HepG2 (cell line): ENCODE measurements around the gene RPH3AL. TPM values are rescaled to one million over a fixed set of nuclear protein-coding genes. Genes with fewer than 3 reads are reported as not detected.

ENCODE experiments used
- ATAC-seq: fragments of 200-7000 bp; cut with Tn5 transposase; 3 replicates; pipeline ENCODE4 v1.9.1; 2020; ENCODE audit warnings: mild to moderate bottlenecking, moderate library complexity
- BruUV-seq: library from RNA; stranded (reverse); fragments of 400-500 nt; replicated peaks from 2 replicates; lab custom pipeline; 2021; lab: Mats Ljungman, UMichigan
- CTCF ChIA-PET: fragments of 300-600 bp; formaldehyde crosslinking; extraction: SDS; loops from one replicate; lab custom pipeline; 2021; ENCODE audit warnings: low total read pairs, inconsistent platforms, low intra/inter-chr PET ratio; lab: Yijun Ruan, JAX
- POLR2A ChIA-PET: fragments of 350-600 bp; sonication (Branson Sonifier 250); formaldehyde crosslinking; loops from one replicate; lab custom pipeline; 2020; ENCODE audit warnings: antibody characterized with exemption, inconsistent platforms; lab: Yijun Ruan, JAX
- DNase-seq: peaks from one replicate; pipeline ENCODE4 v3.0.0-alpha.2; 2015; ENCODE audit warnings: low spot score
- FAIRE-seq: peaks from 3 replicates; lab custom pipeline; 2011; peaks lifted over from hg19 to GRCh38; lab: Jason Lieb, UNC
- H2AFZ ChIP-seq: one replicate; pipeline ENCODE4 v1.6.1; 2011; ENCODE audit warnings: low read length, inconsistent platforms
- H3K27ac ChIP-seq: fragments of 300-600 bp; 3 replicates; pipeline ENCODE4 v1.8.0; 2011; ENCODE audit warnings: mixed run types, mild to moderate bottlenecking, mixed read lengths, low read length, inconsistent platforms; ENCODE audit not compliant: insufficient read depth; ENCODE audit errors: extremely low read length
- H3K27me3 ChIP-seq, 2 experiments: fragments of 200-600 bp in 1 of 2; 2 replicates in 1 of 2; 3 replicates in 1 of 2; pipeline versions ENCODE4 v1.6.0 to v1.8.0; 2011; ENCODE audit warnings: low read length in 2 of 2, mild to moderate bottlenecking in 2 of 2, moderate library complexity in 2 of 2, inconsistent platforms in 1 of 2; ENCODE audit not compliant: insufficient read depth in 2 of 2, control insufficient read depth in 1 of 2
- H3K36me3 ChIP-seq, 2 experiments: fragments of 200-600 bp in 1 of 2; replicated peaks in 1 of 2; 2 replicates in 1 of 2; 3 replicates in 1 of 2; pipeline versions ENCODE4 v1.5.1 to v1.8.0; 2011; ENCODE audit warnings: low read length in 2 of 2, inconsistent platforms in 1 of 2; ENCODE audit not compliant: insufficient read depth in 2 of 2, control insufficient read depth in 1 of 2
- H3K4me1 ChIP-seq: 2 replicates; pipeline ENCODE4 v1.5.1; 2012; ENCODE audit warnings: low read length, inconsistent platforms; ENCODE audit not compliant: insufficient read depth
- H3K4me2 ChIP-seq: 2 replicates; pipeline ENCODE4 v1.6.0; 2011; ENCODE audit warnings: low read depth, low read length, inconsistent platforms
- H3K4me3 ChIP-seq, 3 experiments: fragments of 200-600 bp in 1 of 3; sonication (generic), shearing (Covaris generic) in 1 of 3; replicated peaks in 1 of 3; 2 replicates each; pipeline ENCODE4 v1.5.1; 2011 to 2016; ENCODE audit warnings: low read length in 3 of 3, inconsistent platforms in 2 of 3, low read depth in 2 of 3, mild to moderate bottlenecking in 2 of 3, control low read depth in 1 of 3, mixed read lengths in 1 of 3; ENCODE audit not compliant: insufficient read depth in 1 of 3
- H3K79me2 ChIP-seq: one replicate; pipeline ENCODE4 v1.6.1; 2011; ENCODE audit warnings: low read length, inconsistent platforms; ENCODE audit not compliant: insufficient read depth
- H3K9ac ChIP-seq: 2 replicates; pipeline ENCODE4 v1.6.0; 2011; ENCODE audit warnings: mild to moderate bottlenecking, low read depth, low read length, inconsistent platforms; ENCODE audit not compliant: insufficient read depth
- H3K9me3 ChIP-seq: 2 replicates; pipeline ENCODE4 v1.5.1; 2012; ENCODE audit warnings: mild to moderate bottlenecking, low read length
- H4K20me1 ChIP-seq: 2 replicates; pipeline ENCODE4 v1.6.0; 2011; ENCODE audit warnings: inconsistent platforms, mild to moderate bottlenecking, low read length, moderate library complexity; ENCODE audit not compliant: insufficient read depth
- ATM ChIP-seq: fragments of 450-650 bp; IDR thresholded peaks from 2 replicates; pipeline ENCODE4 v1.7.1; 2017; ENCODE audit warnings: mild to moderate bottlenecking, borderline replicate concordance
- FOSL1 ChIP-seq: sonication (generic); formaldehyde crosslinking; IDR thresholded peaks from 2 replicates; pipeline ENCODE4 v1.9.0; 2021; ENCODE audit warnings: missing genetic modification reagents, borderline replicate concordance
- FOXA1 ChIP-seq, 2 experiments: fragments of 450-650 bp in 1 of 2; sonication (generic) in 1 of 2; formaldehyde crosslinking in 1 of 2; IDR thresholded peaks; 2 replicates each; pipeline versions ENCODE4 v1.4.0 to v1.6.1; 2016 to 2020; ENCODE audit warnings: missing genetic modification reagents in 1 of 2
- GTF3A ChIP-seq: sonication (generic); formaldehyde crosslinking; conservative IDR thresholded peaks from 2 replicates; pipeline ENCODE4 v1.4.0; 2020; ENCODE audit warnings: mild to moderate bottlenecking, missing genetic modification reagents
- HDAC1 ChIP-seq: sonication (generic); formaldehyde crosslinking; IDR thresholded peaks from 2 replicates; pipeline ENCODE4 v1.5.1; 2020; ENCODE audit warnings: mild to moderate bottlenecking, missing genetic modification reagents
- JDP2 ChIP-seq: sonication (generic); formaldehyde crosslinking; IDR thresholded peaks from 2 replicates; pipeline ENCODE4 v1.8.1; 2022; ENCODE audit warnings: missing genetic modification reagents, borderline replicate concordance
- KAT8 ChIP-seq: IDR thresholded peaks from 2 replicates; pipeline ENCODE4 v1.6.1; 2016; ENCODE audit warnings: missing genetic modification reagents, missing compliant biosample characterization
- MBD4 ChIP-seq: IDR thresholded peaks from 2 replicates; pipeline ENCODE4 v1.6.1; 2012; ENCODE audit warnings: low read length, inconsistent platforms, borderline replicate concordance
- NFE2L2 ChIP-seq: fragments of 150-350 bp; IDR thresholded peaks from 2 replicates; pipeline ENCODE4 v1.6.1; 2014; ENCODE audit warnings: low read length
- RNF2 ChIP-seq: fragments of 450-650 bp; conservative IDR thresholded peaks from 2 replicates; pipeline ENCODE4 v1.6.1; 2016; ENCODE audit warnings: low read depth
- SNAPC2 ChIP-seq: sonication (generic); formaldehyde crosslinking; IDR thresholded peaks from 2 replicates; pipeline ENCODE4 v1.8.1; 2022; ENCODE audit warnings: mild to moderate bottlenecking, missing genetic modification reagents
- TAF1 ChIP-seq: sonication (generic); formaldehyde crosslinking; IDR thresholded peaks from 2 replicates; pipeline ENCODE4 v1.4.0; 2020; ENCODE audit warnings: missing genetic modification reagents
- YY1 ChIP-seq: IDR thresholded peaks from 2 replicates; pipeline ENCODE4 v1.6.1; 2011; ENCODE audit warnings: low read length, low read depth, moderate library complexity, mild to moderate bottlenecking; ENCODE audit not compliant: insufficient read depth, insufficient replicate concordance
- ZIK1 ChIP-seq: sonication (generic); formaldehyde crosslinking; IDR thresholded peaks from 2 replicates; pipeline ENCODE4 v1.5.0; 2020; ENCODE audit warnings: mild to moderate bottlenecking, low read depth, missing genetic modification reagents, borderline replicate concordance
- ZNF12 ChIP-seq: sonication (generic); formaldehyde crosslinking; IDR thresholded peaks from 2 replicates; pipeline ENCODE4 v1.5.0; 2020; ENCODE audit warnings: missing genetic modification reagents
- ZNF468 ChIP-seq: sonication (generic); formaldehyde crosslinking; IDR thresholded peaks from 2 replicates; pipeline ENCODE4 v1.8.0; 2022; ENCODE audit warnings: mild to moderate bottlenecking, moderate library complexity, missing genetic modification reagents
- ZNF724P ChIP-seq: sonication (generic); formaldehyde crosslinking; IDR thresholded peaks from 2 replicates; pipeline ENCODE4 v1.8.0; 2022; ENCODE audit warnings: missing genetic modification reagents, borderline replicate concordance
- ZNF777 ChIP-seq: sonication (generic); formaldehyde crosslinking; IDR thresholded peaks from 2 replicates; pipeline ENCODE4 v1.4.0; 2020; ENCODE audit warnings: missing genetic modification reagents
- WGBS: methylation state at CpG from one replicate; pipeline ENCODE4 v1.1.6; 2017; ENCODE audit warnings: low lambda C conversion rate; 5-methylcytosine and 5-hydroxymethylcytosine counted together
- in situ Hi-C: cut with HindIII; loops from 2 replicates; pipeline ENCODE4 v1.10.0; 2017; ENCODE audit warnings: low pct_unique_long_range_greater_than_20kb; ENCODE audit not compliant: extremely low pct_ligation_motif_present
- intact Hi-C: fragments of 100-400 bp; cut with micrococcal nuclease; formaldehyde crosslinking; loops from one replicate; pipeline ENCODE4 v1.10.0; 2022; ENCODE audit not compliant: unreplicated experiment
- polyA plus RNA-seq, 8 experiments: library from polyadenylated mRNA; depleted of rRNA in 3 of 8; stranded (reverse) in 7 of 8; unstranded in 1 of 8; fragments of >200 nt; fragmentation: Illumina TruSeq in 4 of 8; extraction: Trizol in 4 of 8; gene quantifications; 2 replicates each; pipeline versions ENCODE4 v1.2.1 to v1.2.3, GENCODE V29; 2011 to 2016; ENCODE audit warnings: low read depth in 4 of 8, missing spikeins in 1 of 8, mixed read lengths in 1 of 8; ENCODE audit not compliant: insufficient read depth in 1 of 8
- total RNA-seq, 5 experiments: library from RNA; depleted of rRNA; stranded (reverse); fragments of >200 nt; fragmentation: Illumina TruSeq; extraction: Trizol; gene quantifications; 2 replicates each; pipeline ENCODE4 v1.2.3, GENCODE V29; 2016; ENCODE audit warnings: low read depth in 1 of 5
- TF ChIP-seq, protein P1 (sequence below): sonication (generic); formaldehyde crosslinking; IDR thresholded peaks from 2 replicates; pipeline ENCODE4 v1.4.0; 2020; ENCODE audit warnings: missing genetic modification reagents
- TF ChIP-seq, protein P2 (sequence below): sonication (generic); formaldehyde crosslinking; IDR thresholded peaks from 2 replicates; pipeline ENCODE4 v1.4.0; 2020; ENCODE audit warnings: mild to moderate bottlenecking, missing genetic modification reagents

Gene RPH3AL
- total and polyA plus RNA-seq, 2 of the 13 experiments (the other 11 are each of a cell fraction or from before 2014, with no cell fraction given), result 7.8 to 16.4 TPM

DNA sequence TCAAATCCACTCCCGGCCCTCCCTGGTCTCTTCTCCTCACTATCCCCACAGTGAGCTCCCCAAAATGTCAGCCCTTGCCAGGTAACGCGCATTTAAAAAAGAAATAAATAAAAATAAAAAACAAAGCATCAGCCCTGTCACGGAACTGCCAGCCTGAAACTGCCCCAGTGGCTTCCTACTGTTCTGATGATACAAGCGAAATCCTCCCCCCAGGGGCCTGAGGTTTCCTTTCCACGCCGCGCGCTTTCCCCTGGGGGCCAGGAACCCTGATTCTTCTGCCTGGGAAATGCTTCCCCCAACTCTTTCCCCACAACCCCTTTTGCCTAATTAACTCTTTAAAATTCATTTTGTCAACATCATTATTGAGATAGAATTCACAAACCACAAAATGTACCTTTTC is 12.2 kb upstream of the RPH3AL start (continued):
- no peak for TF ChIP-seq ZNF724P (CRISPR knock-in tag)
- no peak for TF ChIP-seq HDAC1 (CRISPR knock-in tag)
- TF ChIP-seq JDP2 (CRISPR knock-in tag), result no peak
- TF ChIP-seq ZNF12 (CRISPR knock-in tag), result no peak
- no peak for TF ChIP-seq ZIK1 (CRISPR knock-in tag)
- TF ChIP-seq KAT8 (CRISPR knock-in tag), result no peak
- TF ChIP-seq, all 625 proteins: peak for 0

DNA sequence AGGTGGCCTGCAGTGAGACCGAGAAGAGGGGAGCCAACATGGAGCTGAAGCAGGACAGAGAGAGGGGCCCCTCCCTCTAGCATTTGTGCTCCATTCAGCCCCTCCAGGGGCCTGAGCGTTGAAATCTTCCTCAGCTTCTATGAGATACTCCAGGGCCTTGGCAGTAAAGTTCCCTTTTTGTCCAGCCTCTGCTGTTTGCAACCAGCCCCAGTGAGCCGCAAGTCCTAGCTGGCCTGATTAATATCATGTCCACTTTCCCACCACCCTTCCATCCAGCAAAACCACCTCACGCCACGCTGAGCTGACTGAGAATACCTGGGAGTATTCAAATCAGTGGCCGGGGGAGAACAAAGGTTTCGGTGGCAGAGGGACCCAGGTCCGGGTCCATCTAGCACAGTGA is 11.7 kb upstream of the RPH3AL start:
- ChIA-PET CTCF (no interaction called here), POLR2A (interaction anchor here (1.4 kb wide), 1 partner anchor 12 kb away, joined by 4 read pairs; the partner anchor contains the start of gene RPH3AL)
- no peaks in the 10 kb centered on the region for H3K36me3 ChIP-seq
- 81% methylated on average over 8 of the region's 8 CpGs for WGBS
- no peaks in the 10 kb centered on the region for H4K20me1 ChIP-seq
- H3K4me2 ChIP-seq, result no peak overlapping the region
- DNase-seq, result no peak
- ATAC-seq, result no peak
- no peak overlapping the region for H3K27ac ChIP-seq
- H3K79me2 ChIP-seq, result no peaks in the 10 kb centered on the region
- no peaks in the 10 kb centered on the region for H3K4me1 ChIP-seq
- no peak overlapping the region for H3K9ac ChIP-seq
- intact Hi-C loops, result no loop called here
- no peak for TF ChIP-seq ZNF468 (CRISPR knock-in tag)
- no peak for TF ChIP-seq TAF1 (CRISPR knock-in tag)
- TF ChIP-seq NFE2L2, result no peak
- TF ChIP-seq ZNF777 (CRISPR knock-in tag), result no peak
- TF ChIP-seq FOSL1 (CRISPR knock-in tag), result no peak
- no peak for TF ChIP-seq SNAPC2
- TF ChIP-seq GTF3A, result no peak
- TF ChIP-seq, protein P1, sequence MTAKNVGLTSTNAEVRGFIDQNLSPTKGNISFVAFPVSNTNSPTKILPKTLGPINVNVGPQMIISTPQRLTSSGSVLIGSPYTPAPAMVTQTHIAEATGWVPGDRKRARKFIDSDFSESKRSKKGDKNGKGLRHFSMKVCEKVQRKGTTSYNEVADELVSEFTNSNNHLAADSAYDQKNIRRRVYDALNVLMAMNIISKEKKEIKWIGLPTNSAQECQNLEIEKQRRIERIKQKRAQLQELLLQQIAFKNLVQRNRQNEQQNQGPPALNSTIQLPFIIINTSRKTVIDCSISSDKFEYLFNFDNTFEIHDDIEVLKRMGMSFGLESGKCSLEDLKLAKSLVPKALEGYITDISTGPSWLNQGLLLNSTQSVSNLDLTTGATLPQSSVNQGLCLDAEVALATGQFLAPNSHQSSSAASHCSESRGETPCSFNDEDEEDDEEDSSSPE (CRISPR knock-in tag), result no peak
- no peak for TF ChIP-seq MBD4
- TF ChIP-seq YY1, result no peak
- no peak for TF ChIP-seq FOXA1 (IDR thresholded peaks at IDR 0.05)
- no peak for TF ChIP-seq FOXA1 (CRISPR knock-in tag; IDR thresholded peaks at IDR 0.05)
- TF ChIP-seq, protein P2, sequence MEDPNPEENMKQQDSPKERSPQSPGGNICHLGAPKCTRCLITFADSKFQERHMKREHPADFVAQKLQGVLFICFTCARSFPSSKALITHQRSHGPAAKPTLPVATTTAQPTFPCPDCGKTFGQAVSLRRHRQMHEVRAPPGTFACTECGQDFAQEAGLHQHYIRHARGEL (CRISPR knock-in tag), result no peak
- no peak for TF ChIP-seq RNF2
- no peak for TF ChIP-seq ATM
- H2AFZ ChIP-seq, result no peak overlapping the region
- no peak overlapping the region for H3K4me3 ChIP-seq
- in situ Hi-C loops, result no loop called here
- H3K9me3 ChIP-seq, result no peaks in the 10 kb centered on the region
- BruUV-seq, result no TSS peak
- no peaks in the 10 kb centered on the region for H3K27me3 ChIP-seq
- FAIRE-seq, result no peak
